Prostate gland (tissue), 2 donors: ENCODE data around the gene IDH3B. TPM values are rescaled to one million over a fixed set of nuclear protein-coding genes. Genes with fewer than 3 reads are reported as not detected.

ENCODE experiments used
- DNase-seq: peaks from one replicate; pipeline ENCODE4 v3.0.0-alpha.2; 2019; ENCODE audit warnings: low spot score
- H3K27ac ChIP-seq, 2 donors: fragments of 200-600 bp; sonication (generic); 2 replicates each; pipeline ENCODE4 v1.5.1; 2017 to 2019
- H3K27me3 ChIP-seq: fragments of 200-600 bp; sonication (generic); replicated peaks from 2 replicates; pipeline ENCODE4 v1.5.1; 2019; ENCODE audit not compliant: insufficient read depth
- H3K36me3 ChIP-seq, 2 donors: fragments of 200-600 bp; sonication (generic); 1 replicate in 1 of 2; 2 replicates in 1 of 2; pipeline versions ENCODE4 v1.5.1 to v1.8.1; 2017 to 2019
- H3K4me1 ChIP-seq: fragments of 200-600 bp; sonication (generic); replicated peaks from 2 replicates; pipeline ENCODE4 v1.5.1; 2019
- H3K4me3 ChIP-seq, 2 donors: fragments of 200-600 bp; sonication (generic); 2 replicates each; pipeline ENCODE4 v1.5.1; 2017 to 2019
- H3K9me3 ChIP-seq: fragments of 200-600 bp; sonication (generic); 2 replicates; pipeline ENCODE4 v1.5.1; 2017
- POLR2A ChIP-seq: fragments of 450-650 bp; IDR thresholded peaks from one replicate; pipeline ENCODE4 v1.6.1; 2016; ENCODE audit warnings: antibody characterized with exemption, mild to moderate bottlenecking
- POLR2AphosphoS5 ChIP-seq: sonication (generic); formaldehyde crosslinking; IDR thresholded peaks from one replicate; pipeline ENCODE4 v1.6.1; 2017; ENCODE audit warnings: antibody characterized with exemption
- WGBS: methylation state at CpG from one replicate; pipeline ENCODE4 v1.1.5; 2018; 5-methylcytosine and 5-hydroxymethylcytosine counted together
- intact Hi-C: fragments of 100-400 bp; cut with DNase I; formaldehyde crosslinking; loops from one replicate; pipeline ENCODE4 v1.14.2; 2022
- total RNA-seq, 2 donors: library from RNA; depleted of rRNA; stranded (reverse); fragments of >200 nt; gene quantifications; one replicate each; pipeline ENCODE4 v1.1.0, GENCODE V29; 2016
- TF ChIP-seq, protein P1 (sequence below), 4 experiments: fragments of 200-600 bp in 2 of 4; fragments of 450-650 bp in 2 of 4; sonication (generic) in 2 of 4; IDR thresholded peaks; 1 replicate in 3 of 4; 2 replicates in 1 of 4; pipeline ENCODE4 v1.5.1; 2016 to 2019; ENCODE audit warnings: antibody characterized with exemption in 4 of 4, mild to moderate bottlenecking in 2 of 4, moderate library complexity in 2 of 4

The IDH3B gene
- total RNA-seq, 2 donors from 2014 or later, result 132 to 141 TPM

DNA sequence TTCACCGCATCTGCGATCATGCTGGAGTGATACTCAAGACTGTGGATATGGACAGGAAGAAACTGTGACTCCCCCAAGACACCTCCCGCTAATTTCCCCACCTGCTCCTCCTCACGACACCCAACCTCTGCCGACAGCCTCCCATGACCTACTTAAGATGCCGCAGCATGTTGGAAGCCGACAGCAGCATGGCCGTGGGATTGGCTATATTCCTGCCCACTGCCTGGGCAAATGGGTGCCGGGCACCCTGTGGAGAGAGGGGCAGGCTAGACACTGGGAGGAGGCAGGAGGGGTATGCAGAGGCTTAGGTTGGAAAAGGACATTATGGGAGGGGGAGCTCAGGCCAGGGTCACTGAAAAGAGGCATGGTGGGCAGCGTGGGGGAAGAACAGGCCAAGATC is 4.5 kb downstream of the IDH3B start:
- H3K4me3 ChIP-seq, result no peak overlapping the region
- 85% methylated on average over 10 of the region's 10 CpGs for WGBS
- no peaks in the 10 kb centered on the region for H3K27me3 ChIP-seq
- no peak overlapping the region for H3K27ac ChIP-seq
- TF ChIP-seq POLR2AphosphoS5 (no peak), POLR2A (no peak)
- TF ChIP-seq, protein P1, sequence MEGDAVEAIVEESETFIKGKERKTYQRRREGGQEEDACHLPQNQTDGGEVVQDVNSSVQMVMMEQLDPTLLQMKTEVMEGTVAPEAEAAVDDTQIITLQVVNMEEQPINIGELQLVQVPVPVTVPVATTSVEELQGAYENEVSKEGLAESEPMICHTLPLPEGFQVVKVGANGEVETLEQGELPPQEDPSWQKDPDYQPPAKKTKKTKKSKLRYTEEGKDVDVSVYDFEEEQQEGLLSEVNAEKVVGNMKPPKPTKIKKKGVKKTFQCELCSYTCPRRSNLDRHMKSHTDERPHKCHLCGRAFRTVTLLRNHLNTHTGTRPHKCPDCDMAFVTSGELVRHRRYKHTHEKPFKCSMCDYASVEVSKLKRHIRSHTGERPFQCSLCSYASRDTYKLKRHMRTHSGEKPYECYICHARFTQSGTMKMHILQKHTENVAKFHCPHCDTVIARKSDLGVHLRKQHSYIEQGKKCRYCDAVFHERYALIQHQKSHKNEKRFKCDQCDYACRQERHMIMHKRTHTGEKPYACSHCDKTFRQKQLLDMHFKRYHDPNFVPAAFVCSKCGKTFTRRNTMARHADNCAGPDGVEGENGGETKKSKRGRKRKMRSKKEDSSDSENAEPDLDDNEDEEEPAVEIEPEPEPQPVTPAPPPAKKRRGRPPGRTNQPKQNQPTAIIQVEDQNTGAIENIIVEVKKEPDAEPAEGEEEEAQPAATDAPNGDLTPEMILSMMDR (IDR thresholded peaks at IDR 0.05), result no peak
- H3K36me3 ChIP-seq, result peaks cover 23 to 40% of the 10 kb centered on the region in 2 donors
- H3K9me3 ChIP-seq, result no peaks in the 10 kb centered on the region
- intact Hi-C loops, result no loop called here
- no peak for DNase-seq
- H3K4me1 ChIP-seq, result peaks cover 3% of the 10 kb centered on the region

- Histone ChIP-seq H3K9me3 (no peaks in the 10 kb centered on the region), H3K4me1 (peaks cover 8% of the 10 kb centered on the region), H3K27me3 (no peaks in the 10 kb centered on the region), H3K36me3 (peaks cover 24 to 45% of the 10 kb centered on the region in 2 donors), H3K4me3 (no peak overlapping the region), H3K27ac (no peak overlapping the region)
- 69% methylated on average over 13 of the region's 13 CpGs for WGBS
- no peak for DNase-seq
- intact Hi-C loops, result no loop called here
- TF ChIP-seq, protein P1 (IDR thresholded peaks at IDR 0.05), result no peak
- TF ChIP-seq POLR2AphosphoS5 (no peak), POLR2A (no peak)
These were observed 5.3 kb downstream of the IDH3B start for GRCh38 chr20:2658414-2659354.

- Histone ChIP-seq H3K27ac (no peak overlapping the region), H3K4me1 (peaks cover 8% of the 10 kb centered on the region), H3K9me3 (no peaks in the 10 kb centered on the region), H3K4me3 (no peak overlapping the region), H3K36me3 (peaks cover 24 to 45% of the 10 kb centered on the region in 2 donors), H3K27me3 (no peaks in the 10 kb centered on the region)
- no peak for DNase-seq
- TF ChIP-seq POLR2AphosphoS5, result no peak
- no peak for TF ChIP-seq POLR2A
- TF ChIP-seq, protein P1 (IDR thresholded peaks at IDR 0.05), result no peak
- 81% methylated on average over 5 of the region's 5 CpGs for WGBS
- intact Hi-C loops, result no loop called here
These were observed 6.3 kb downstream of the IDH3B start for GRCh38 chr20:2657674-2658073.

- 67% methylated on average over 5 of the region's 5 CpGs for WGBS
- H3K4me3 ChIP-seq, result no peak overlapping the region
- no peaks in the 10 kb centered on the region for H3K27me3 ChIP-seq
- intact Hi-C loops, result no loop called here
- no peak for DNase-seq
- no peak overlapping the region for H3K27ac ChIP-seq
- H3K4me1 ChIP-seq, result peaks cover 8% of the 10 kb centered on the region
- no peak for TF ChIP-seq POLR2A
- TF ChIP-seq, protein P1 (IDR thresholded peaks at IDR 0.05), result no peak
- TF ChIP-seq POLR2AphosphoS5, result no peak
- peaks cover 24 to 45% of the 10 kb centered on the region in 2 donors for H3K36me3 ChIP-seq
- H3K9me3 ChIP-seq, result no peaks in the 10 kb centered on the region
These were observed 6.8 kb downstream of the IDH3B start for GRCh38 chr20:2657241-2657640.
